ENCODE results near the gene NT5E. TPM values are rescaled to one million over a fixed set of nuclear protein-coding genes. Genes with fewer than 3 reads are reported as not detected.

The NT5E gene
- total RNA-seq, 2 experiments from 2014 or later, result 3.7 to 3.8 TPM

GRCh38 chr6:85482206-85482904 lies 32.5 kb downstream of the NT5E start:
- no peak overlapping the region for H3K27ac Mint-ChIP-seq
- POLR2A ChIA-PET, result interaction anchor here (1.0 to 1.2 kb wide), 3 partner anchors 21 to 33 kb away, joined by 3 read pairs; partner anchors contain the start of gene NT5E

GRCh38 chr6:85482905-85483700 lies 33.2 kb downstream of the NT5E start:
- H3K27ac Mint-ChIP-seq, result no peak overlapping the region
- no peak overlapping the region for H3K4me3 Mint-ChIP-seq
- POLR2A ChIA-PET, result interaction anchor here (1.0 to 1.2 kb wide), 3 partner anchors 21 to 34 kb away, joined by 3 read pairs; partner anchors contain the start of gene NT5E

More at GRCh38 chr6:85482206-85482904, 32.5 kb downstream of the NT5E start:
- intact Hi-C loops (cut with micrococcal nuclease), result loop anchor here (2.0 kb wide), 1 partner anchor 32 kb away; the partner anchor contains the start of gene NT5E
- Mint-ChIP-seq H3K36me3 (no peaks in the 10 kb centered on the region), H3K4me1 (ENCODE audit: low read depth) (peaks cover 7% of the 10 kb centered on the region), H3K27me3 (peaks cover 7% of the 10 kb centered on the region), H3K9me3 (no peaks in the 10 kb centered on the region), H3K4me3 (no peak overlapping the region)
- DNase-seq, result no peak
- CTCF ChIA-PET, result interaction anchor here (0.7 to 6.0 kb wide), 32 partner anchors 9 to 139 kb away, joined by 3 to 103 read pairs (median 6); partner anchors contain the start of genes NT5E and SNX14

GRCh38 chr6:85483846-85484245 lies 34.0 kb downstream of the NT5E start:
- no peak overlapping the region for H3K27ac Mint-ChIP-seq
- H3K9me3 Mint-ChIP-seq, result no peaks in the 10 kb centered on the region
- CTCF ChIA-PET, result interaction anchor here (0.6 to 6.0 kb wide), 18 partner anchors 10 to 1834 kb away, joined by 3 to 103 read pairs (median 14); partner anchors contain the start of gene NT5E
- no peak overlapping the region for H3K4me3 Mint-ChIP-seq
- no peak for DNase-seq
- peaks cover 5% of the 10 kb centered on the region for H3K27me3 Mint-ChIP-seq
- no peaks in the 10 kb centered on the region for H3K36me3 Mint-ChIP-seq
- POLR2A ChIA-PET, result no interaction called here
- intact Hi-C loops (cut with micrococcal nuclease), result loop anchor here (1.0 to 2.0 kb wide), 3 partner anchors 20 to 129 kb away; partner anchors contain the start of gene NT5E
- H3K4me1 Mint-ChIP-seq (ENCODE audit: low read depth), result peaks cover 7% of the 10 kb centered on the region

More at GRCh38 chr6:85482905-85483700, 33.2 kb downstream of the NT5E start:
- peak; percentile 87 for DNase-seq
- H3K36me3 Mint-ChIP-seq, result no peaks in the 10 kb centered on the region
- H3K9me3 Mint-ChIP-seq, result no peaks in the 10 kb centered on the region
- CTCF ChIA-PET, result interaction anchor here (0.7 to 6.0 kb wide), 34 partner anchors 9 to 160 kb away, joined by 3 to 103 read pairs (median 4); partner anchors contain the start of genes NT5E and SNX14
- intact Hi-C loops (cut with micrococcal nuclease), result loop anchor here (1.0 to 2.0 kb wide), 3 partner anchors 19 to 128 kb away; partner anchors contain the start of gene NT5E
- peaks cover 5% of the 10 kb centered on the region for H3K27me3 Mint-ChIP-seq
- H3K4me1 Mint-ChIP-seq (ENCODE audit: low read depth), result peaks cover 7% of the 10 kb centered on the region

GRCh38 chr6:85484948-85485347 lies 35.1 kb downstream of the NT5E start:
- no peak for DNase-seq
- H3K4me3 Mint-ChIP-seq, result no peak overlapping the region

GRCh38 chr6:85490516-85491248 lies 40.8 kb downstream of the NT5E start:
- CTCF ChIA-PET, result interaction anchor here (9.6 kb wide), 1 partner anchor 7 kb away, joined by 92 read pairs; no protein-coding TSS in a partner anchor
- H3K27ac Mint-ChIP-seq, result no peak overlapping the region

More at GRCh38 chr6:85484948-85485347, 35.1 kb downstream of the NT5E start:
- intact Hi-C loops (cut with micrococcal nuclease), result no loop called here
- H3K36me3 Mint-ChIP-seq, result no peaks in the 10 kb centered on the region
- ChIA-PET POLR2A (no interaction called here), CTCF (interaction anchor here (1.0 to 6.0 kb wide), 10 partner anchors 11 to 132 kb away, joined by 3 to 103 read pairs (median 29); partner anchors contain the start of gene NT5E)
- no peaks in the 10 kb centered on the region for H3K9me3 Mint-ChIP-seq
- peaks cover 5% of the 10 kb centered on the region for H3K27me3 Mint-ChIP-seq
- H3K27ac Mint-ChIP-seq, result no peak overlapping the region
- peaks cover 7% of the 10 kb centered on the region for H3K4me1 Mint-ChIP-seq (ENCODE audit: low read depth)

GRCh38 chr6:85493389-85493788 lies 43.5 kb downstream of the NT5E start:
- no peak for DNase-seq
- H3K36me3 Mint-ChIP-seq, result peaks cover 5% of the 10 kb centered on the region
- H3K4me3 Mint-ChIP-seq, result no peak overlapping the region
- CTCF ChIA-PET, result interaction anchor here (1.1 to 9.6 kb wide), 3 partner anchors 9 to 138 kb away, joined by 4 to 92 read pairs (median 9); no protein-coding TSS in a partner anchor
- H3K27me3 Mint-ChIP-seq, result no peaks in the 10 kb centered on the region
- peaks cover 22% of the 10 kb centered on the region for H3K9me3 Mint-ChIP-seq
- peaks cover 9% of the 10 kb centered on the region for H3K4me1 Mint-ChIP-seq (ENCODE audit: low read depth)
- intact Hi-C loops (cut with micrococcal nuclease), result no loop called here
- H3K27ac Mint-ChIP-seq, result no peak overlapping the region
- POLR2A ChIA-PET, result interaction anchor here (1.4 kb wide), 1 partner anchor 12 kb away, joined by 4 read pairs; no protein-coding TSS in a partner anchor

More at GRCh38 chr6:85490516-85491248, 40.8 kb downstream of the NT5E start:
- no peak for DNase-seq
- intact Hi-C loops (cut with micrococcal nuclease), result no loop called here
- Mint-ChIP-seq H3K27me3 (no peaks in the 10 kb centered on the region), H3K36me3 (no peaks in the 10 kb centered on the region), H3K4me3 (no peak overlapping the region), H3K9me3 (no peaks in the 10 kb centered on the region), H3K4me1 (ENCODE audit: low read depth) (no peaks in the 10 kb centered on the region)
- POLR2A ChIA-PET, result no interaction called here

- peaks cover 14% of the 10 kb centered on the region for H3K4me1 Mint-ChIP-seq (ENCODE audit: low read depth)
- no peak overlapping the region for H3K4me3 Mint-ChIP-seq
- peaks cover 5% of the 10 kb centered on the region for H3K36me3 Mint-ChIP-seq
- no peaks in the 10 kb centered on the region for H3K27me3 Mint-ChIP-seq
- ChIA-PET POLR2A (interaction anchor here (0.7 to 1.6 kb wide), 3 partner anchors 12 to 184 kb away, joined by 3 to 5 read pairs (median 3); no protein-coding TSS in a partner anchor), CTCF (interaction anchor here (1.1 to 9.6 kb wide), 2 partner anchors 11 to 140 kb away, joined by 4 to 92 read pairs; no protein-coding TSS in a partner anchor)
- peaks cover 22% of the 10 kb centered on the region for H3K9me3 Mint-ChIP-seq
- no peak for DNase-seq
- H3K27ac Mint-ChIP-seq, result no peak overlapping the region
- intact Hi-C loops (cut with micrococcal nuclease), result no loop called here
These were observed 45.0 kb downstream of the NT5E start for GRCh38 chr6:85494547-85495536.

- Mint-ChIP-seq H3K4me3 (no peak overlapping the region), H3K27me3 (no peaks in the 10 kb centered on the region), H3K4me1 (ENCODE audit: low read depth) (peaks cover 20% of the 10 kb centered on the region), H3K27ac (no peak overlapping the region), H3K36me3 (peaks cover 9% of the 10 kb centered on the region), H3K9me3 (peaks cover 22% of the 10 kb centered on the region)
- intact Hi-C loops (cut with micrococcal nuclease), result loop anchor here (1.0 kb wide), 1 partner anchor 10 kb away; no protein-coding TSS in a partner anchor
- peak; percentile 15 for DNase-seq
- POLR2A ChIA-PET, result interaction anchor here (1.6 kb wide), 1 partner anchor 183 kb away, joined by 5 read pairs; no protein-coding TSS in a partner anchor
- CTCF ChIA-PET, result interaction anchor here (9.6 kb wide), 1 partner anchor 12 kb away, joined by 92 read pairs; no protein-coding TSS in a partner anchor
These were observed 46.2 kb downstream of the NT5E start for GRCh38 chr6:85496009-85496579.

GRCh38 chr6:85496856-85497255 lies 47.0 kb downstream of the NT5E start:
- ChIA-PET POLR2A (no interaction called here), CTCF (interaction anchor here (9.6 kb wide), 1 partner anchor 13 kb away, joined by 92 read pairs; no protein-coding TSS in a partner anchor)
- Mint-ChIP-seq H3K36me3 (peaks cover 9% of the 10 kb centered on the region), H3K9me3 (peaks cover 22% of the 10 kb centered on the region), H3K27ac (no peak overlapping the region), H3K4me1 (ENCODE audit: low read depth) (peaks cover 20% of the 10 kb centered on the region), H3K4me3 (no peak overlapping the region), H3K27me3 (no peaks in the 10 kb centered on the region)
- no peak for DNase-seq
- intact Hi-C loops (cut with micrococcal nuclease), result loop anchor here (1.0 kb wide), 1 partner anchor 9 kb away; no protein-coding TSS in a partner anchor
